Osteoblast (primary cell): Measurements from ENCODE around the gene SKAP1. TPM values are rescaled to one million over a fixed set of nuclear protein-coding genes. Genes with fewer than 3 reads are reported as not detected.

ENCODE experiments used
- DNase-seq: peaks from one replicate; pipeline ENCODE4 v3.0.0; 2011; ENCODE audit warnings: low spot score, mixed read lengths; ENCODE audit not compliant: insufficient read length; ENCODE audit errors: missing footprints
- H2AFZ ChIP-seq: 2 replicates; pipeline ENCODE4 v1.6.0; 2011; ENCODE audit warnings: mild to moderate bottlenecking, low read length
- H3K27ac ChIP-seq: 2 replicates; pipeline ENCODE4 v1.5.1; 2011; ENCODE audit warnings: mild to moderate bottlenecking, low read depth, low read length, moderate library complexity
- H3K27me3 ChIP-seq: 2 replicates; pipeline ENCODE4 v1.6.0; 2012; ENCODE audit warnings: mild to moderate bottlenecking, control low read depth, inconsistent platforms, low read length, moderate library complexity; ENCODE audit not compliant: insufficient read depth
- H3K36me3 ChIP-seq: 2 replicates; pipeline ENCODE4 v1.5.1; 2011; ENCODE audit warnings: mild to moderate bottlenecking, low read length, control low read depth, moderate library complexity; ENCODE audit not compliant: insufficient read depth
- H3K4me1 ChIP-seq: 2 replicates; pipeline ENCODE4 v1.5.1; 2011; ENCODE audit warnings: mild to moderate bottlenecking, low read length, control low read depth, moderate library complexity; ENCODE audit not compliant: insufficient read depth
- H3K4me2 ChIP-seq: 2 replicates; pipeline ENCODE4 v1.6.0; 2011; ENCODE audit warnings: mild to moderate bottlenecking, low read length; ENCODE audit not compliant: insufficient read depth
- H3K4me3 ChIP-seq: fragments of 200-600 bp; sonication (generic); 3 replicates; pipeline ENCODE4 v1.5.1; 2012; ENCODE audit warnings: mild to moderate bottlenecking, low read length, inconsistent platforms; ENCODE audit not compliant: insufficient read depth
- H3K79me2 ChIP-seq: 2 replicates; pipeline ENCODE4 v1.6.0; 2012; ENCODE audit warnings: mild to moderate bottlenecking, low read length, control low read depth, inconsistent platforms; ENCODE audit not compliant: insufficient read depth
- H3K9me3 ChIP-seq: 2 replicates; pipeline ENCODE4 v1.5.1; 2011; ENCODE audit warnings: low read depth, low read length, control low read depth
- H4K20me1 ChIP-seq: 2 replicates; pipeline ENCODE4 v1.6.0; 2012; ENCODE audit warnings: mild to moderate bottlenecking, low read length, control low read depth; ENCODE audit not compliant: insufficient read depth
- CTCF ChIP-seq: IDR thresholded peaks from 2 replicates; pipeline ENCODE4 v1.5.1; 2011; ENCODE audit warnings: mild to moderate bottlenecking, low read depth, low read length, moderate library complexity; ENCODE audit errors: extremely low read depth
- total RNA-seq: library from RNA; depleted of rRNA; stranded (reverse); fragments of >200 nt; gene quantifications from 2 replicates; pipeline ENCODE4 v1.2.3, GENCODE V29; 2012

SKAP1 gene
- total RNA-seq, 1 donor, result not detected

- H3K27ac ChIP-seq, result peak overlapping the region; percentile 47
Observed at GRCh38 chr17:48240122-48240521, 189.9 kb downstream of the SKAP1 start.

GRCh38 chr17:48239603-48239995 lies 190.4 kb downstream of the SKAP1 start:
- H3K4me1 ChIP-seq, result peaks cover 54% of the 10 kb centered on the region
- H3K4me2 ChIP-seq, result no peak overlapping the region
- H3K27ac ChIP-seq, result no peak overlapping the region
- no peaks in the 10 kb centered on the region for H3K27me3 ChIP-seq
- no peak overlapping the region for H2AFZ ChIP-seq
- H4K20me1 ChIP-seq, result no peaks in the 10 kb centered on the region
- H3K79me2 ChIP-seq, result no peaks in the 10 kb centered on the region
- no peaks in the 10 kb centered on the region for H3K36me3 ChIP-seq
- no peaks in the 10 kb centered on the region for H3K9me3 ChIP-seq
- DNase-seq, result no peak
- no peak overlapping the region for H3K4me3 ChIP-seq
- TF ChIP-seq CTCF, result no peak

More at GRCh38 chr17:48240122-48240521, 189.9 kb downstream of the SKAP1 start:
- no peak overlapping the region for H3K4me3 ChIP-seq
- peak overlapping the region; percentile 44 for H3K4me2 ChIP-seq
- peak; percentile 45 for DNase-seq
- no peak overlapping the region for H2AFZ ChIP-seq
- H3K9me3 ChIP-seq, result no peaks in the 10 kb centered on the region
- no peaks in the 10 kb centered on the region for H3K79me2 ChIP-seq
- H3K4me1 ChIP-seq, result peaks cover 59% of the 10 kb centered on the region
- no peaks in the 10 kb centered on the region for H3K36me3 ChIP-seq
- no peak for TF ChIP-seq CTCF
- H4K20me1 ChIP-seq, result no peaks in the 10 kb centered on the region
- H3K27me3 ChIP-seq, result no peaks in the 10 kb centered on the region

GRCh38 chr17:48238933-48239602 lies 190.9 kb downstream of the SKAP1 start:
- Histone ChIP-seq H4K20me1 (no peaks in the 10 kb centered on the region), H3K4me2 (no peak overlapping the region), H3K27ac (no peak overlapping the region), H3K36me3 (no peaks in the 10 kb centered on the region), H3K4me1 (peaks cover 49% of the 10 kb centered on the region), H3K79me2 (no peaks in the 10 kb centered on the region), H3K27me3 (peaks cover 3% of the 10 kb centered on the region), H2AFZ (no peak overlapping the region), H3K4me3 (no peak overlapping the region), H3K9me3 (no peaks in the 10 kb centered on the region)
- no peak for DNase-seq
- TF ChIP-seq CTCF, result no peak

- peaks cover 44% of the 10 kb centered on the region for H3K4me1 ChIP-seq
- DNase-seq, result no peak
- H3K36me3 ChIP-seq, result no peaks in the 10 kb centered on the region
- no peak overlapping the region for H2AFZ ChIP-seq
- no peaks in the 10 kb centered on the region for H3K9me3 ChIP-seq
- TF ChIP-seq CTCF, result no peak
- H3K79me2 ChIP-seq, result no peaks in the 10 kb centered on the region
- no peak overlapping the region for H3K4me2 ChIP-seq
- H3K4me3 ChIP-seq, result no peak overlapping the region
- no peaks in the 10 kb centered on the region for H4K20me1 ChIP-seq
- peaks cover 11% of the 10 kb centered on the region for H3K27me3 ChIP-seq
- H3K27ac ChIP-seq, result no peak overlapping the region
Observed at GRCh38 chr17:48237456-48237855, 192.6 kb downstream of the SKAP1 start.
